Nephron progenitor cell (in vitro differentiated cells): ENCODE measurements around the gene TPX2.

Experiments
- DNase-seq: peaks from one replicate; pipeline ENCODE4 v3.0.0; 2021
- H3K27ac Mint-ChIP-seq: 2 replicates; pipeline ENCODE4 v1.8.0; 2021; ENCODE audit warnings: mild to moderate bottlenecking, moderate library complexity, mixed read lengths
- H3K27me3 Mint-ChIP-seq: 2 replicates; pipeline ENCODE4 v1.8.0; 2021; ENCODE audit warnings: mild to moderate bottlenecking, low read depth, mixed read lengths; ENCODE audit not compliant: poor library complexity
- H3K36me3 Mint-ChIP-seq: 2 replicates; pipeline ENCODE4 v1.8.0; 2021; ENCODE audit warnings: low read depth, mixed read lengths
- H3K4me1 Mint-ChIP-seq: 2 replicates; pipeline ENCODE4 v1.8.0; 2021; ENCODE audit warnings: mixed read lengths
- H3K4me3 Mint-ChIP-seq: 2 replicates; pipeline ENCODE4 v1.8.0; 2021; ENCODE audit warnings: mild to moderate bottlenecking, moderate library complexity, mixed read lengths
- H3K9me3 Mint-ChIP-seq: 2 replicates; pipeline ENCODE4 v1.8.0; 2021; ENCODE audit warnings: mild to moderate bottlenecking, moderate library complexity, mixed read lengths
- CTCF ChIP-seq: fragments of 200-600 bp; sonication (generic); IDR thresholded peaks from 2 replicates; pipeline ENCODE4 v1.5.0; 2021; ENCODE audit warnings: antibody characterized with exemption

The TPX2 gene

DNA sequence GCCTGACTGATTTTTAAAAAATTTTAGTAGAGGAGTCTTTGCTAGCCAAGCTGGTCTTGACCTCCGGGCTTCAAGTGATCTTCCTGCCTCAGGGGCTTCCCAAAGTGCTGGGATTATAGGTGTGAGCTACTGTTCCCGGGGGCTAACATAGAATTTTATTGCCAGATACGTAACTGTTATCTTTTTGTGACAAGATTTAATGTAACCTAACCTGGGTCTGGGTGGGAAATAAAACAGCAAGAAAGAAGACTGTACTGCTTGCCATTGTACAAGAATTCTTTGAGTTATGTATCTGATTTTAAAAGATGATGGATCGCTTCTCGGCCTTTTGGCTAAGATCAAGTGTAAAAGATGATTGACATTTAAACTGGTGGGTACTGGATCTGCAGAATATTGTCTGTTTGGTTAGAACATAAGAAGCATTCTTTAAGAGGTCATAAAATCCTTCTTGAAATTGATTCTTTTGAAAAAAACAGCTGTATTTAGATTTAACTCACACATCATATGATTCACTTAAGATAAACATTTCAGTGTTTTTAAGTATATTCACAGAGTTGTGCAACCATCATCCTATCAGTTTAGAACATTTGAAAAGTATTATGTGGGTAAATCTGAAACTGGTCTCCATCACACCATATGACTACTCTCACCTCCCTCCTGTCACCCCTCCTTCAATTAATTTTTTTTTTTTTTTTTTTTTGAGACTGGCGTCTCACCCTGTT lies 21.6 kb downstream of the TPX2 start:
- peak overlapping the region; percentile 62 for H3K27ac Mint-ChIP-seq
- H3K36me3 Mint-ChIP-seq = peaks cover 81% of the 10 kb centered on the region
- TF ChIP-seq CTCF = no peak
- no peak for DNase-seq
- peaks cover 10% of the 10 kb centered on the region for H3K4me1 Mint-ChIP-seq
- no peaks in the 10 kb centered on the region for H3K27me3 Mint-ChIP-seq
- peaks cover 12% of the 10 kb centered on the region for H3K9me3 Mint-ChIP-seq
- H3K4me3 Mint-ChIP-seq = no peak overlapping the region

GRCh38 chr20:31764641-31765305 lies 25.7 kb downstream of the TPX2 start:
- peaks cover 88% of the 10 kb centered on the region for H3K36me3 Mint-ChIP-seq
- H3K27ac Mint-ChIP-seq = no peak overlapping the region
- H3K4me3 Mint-ChIP-seq = no peak overlapping the region
- H3K4me1 Mint-ChIP-seq = no peaks in the 10 kb centered on the region
- no peak for DNase-seq
- TF ChIP-seq CTCF = no peak
- peaks cover 12% of the 10 kb centered on the region for H3K9me3 Mint-ChIP-seq
- H3K27me3 Mint-ChIP-seq = no peaks in the 10 kb centered on the region

DNA sequence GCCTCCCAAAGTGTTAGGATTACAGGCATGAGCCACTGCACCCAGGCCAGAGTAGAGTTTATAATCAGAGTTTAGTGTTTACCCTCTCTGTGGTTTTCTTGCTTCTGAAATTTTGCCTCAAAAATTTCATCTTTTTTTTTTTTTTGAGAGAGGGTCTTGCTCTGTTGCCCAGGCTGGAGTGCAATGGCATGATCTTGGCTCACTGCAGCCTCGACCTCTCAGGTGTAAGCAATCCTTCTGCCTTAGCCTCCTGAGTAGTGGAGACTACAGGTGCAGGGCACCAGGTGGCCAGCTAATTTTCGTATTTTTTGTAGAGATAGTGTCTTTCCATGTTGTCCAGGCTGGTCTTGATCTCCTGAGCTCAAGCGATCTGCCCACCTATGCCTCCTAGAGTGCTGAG lies 28.7 kb downstream of the TPX2 start:
- no peak for DNase-seq
- peaks cover 83% of the 10 kb centered on the region for H3K36me3 Mint-ChIP-seq
- TF ChIP-seq CTCF = no peak
- H3K9me3 Mint-ChIP-seq = peaks cover 3% of the 10 kb centered on the region
- H3K4me3 Mint-ChIP-seq = no peak overlapping the region
- no peaks in the 10 kb centered on the region for H3K27me3 Mint-ChIP-seq
- H3K4me1 Mint-ChIP-seq = no peaks in the 10 kb centered on the region
- H3K27ac Mint-ChIP-seq = no peak overlapping the region

- Mint-ChIP-seq H3K4me3 (no peak overlapping the region), H3K27ac (peak overlapping the region; percentile 71), H3K27me3 (no peaks in the 10 kb centered on the region), H3K36me3 (peaks cover 83% of the 10 kb centered on the region), H3K4me1 (no peaks in the 10 kb centered on the region), H3K9me3 (no peaks in the 10 kb centered on the region)
- DNase-seq = no peak
- TF ChIP-seq CTCF = no peak
Observed at GRCh38 chr20:31769681-31770080, 30.6 kb downstream of the TPX2 start.

- no peak for DNase-seq
- TF ChIP-seq CTCF = no peak
- no peaks in the 10 kb centered on the region for H3K9me3 Mint-ChIP-seq
- no peak overlapping the region for H3K4me3 Mint-ChIP-seq
- no peak overlapping the region for H3K27ac Mint-ChIP-seq
- H3K4me1 Mint-ChIP-seq = no peaks in the 10 kb centered on the region
- no peaks in the 10 kb centered on the region for H3K27me3 Mint-ChIP-seq
- H3K36me3 Mint-ChIP-seq = peaks cover 80% of the 10 kb centered on the region
Observed at GRCh38 chr20:31770243-31770642, 31.2 kb downstream of the TPX2 start.

DNA sequence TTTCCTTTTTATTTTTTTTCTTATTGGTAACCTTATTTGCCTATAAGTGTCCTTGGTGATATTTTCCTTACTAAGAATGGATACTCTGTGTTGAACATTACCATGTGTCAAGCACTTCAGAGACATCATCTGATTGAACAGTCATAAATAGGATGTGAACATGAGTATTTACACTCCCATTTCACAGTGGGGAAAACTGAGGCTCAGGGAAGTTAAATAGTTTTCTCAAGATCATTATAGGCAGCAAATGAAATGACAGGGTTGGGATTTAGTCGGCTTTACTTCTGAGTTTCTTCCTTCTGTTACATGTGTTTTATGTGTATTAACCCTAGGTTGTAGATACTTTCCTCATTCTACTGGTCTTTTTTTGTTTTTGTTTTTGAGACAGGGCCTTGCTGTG lies 35.3 kb downstream of the TPX2 start:
- peaks cover 82% of the 10 kb centered on the region for H3K36me3 Mint-ChIP-seq
- H3K27ac Mint-ChIP-seq = no peak overlapping the region
- no peaks in the 10 kb centered on the region for H3K9me3 Mint-ChIP-seq

More for the DNA sequence above, 35.3 kb downstream of the TPX2 start:
- H3K4me3 Mint-ChIP-seq = no peak overlapping the region
- no peaks in the 10 kb centered on the region for H3K27me3 Mint-ChIP-seq
- DNase-seq = no peak
- no peaks in the 10 kb centered on the region for H3K4me1 Mint-ChIP-seq
- no peak for TF ChIP-seq CTCF
